NAMALWA (cell line): Measurements from ENCODE around the gene TTC33.
"Not testable (repeated sequence)": the region's sequence is repeated elsewhere in the genome, so short reads cannot be mapped to it uniquely, and the experiment has no call there.

Source experiments
- DNase-seq: peaks from one replicate; pipeline ENCODE4 v3.0.0-alpha.2; 2015; ENCODE audit warnings: low spot score

The TTC33 gene

DNA sequence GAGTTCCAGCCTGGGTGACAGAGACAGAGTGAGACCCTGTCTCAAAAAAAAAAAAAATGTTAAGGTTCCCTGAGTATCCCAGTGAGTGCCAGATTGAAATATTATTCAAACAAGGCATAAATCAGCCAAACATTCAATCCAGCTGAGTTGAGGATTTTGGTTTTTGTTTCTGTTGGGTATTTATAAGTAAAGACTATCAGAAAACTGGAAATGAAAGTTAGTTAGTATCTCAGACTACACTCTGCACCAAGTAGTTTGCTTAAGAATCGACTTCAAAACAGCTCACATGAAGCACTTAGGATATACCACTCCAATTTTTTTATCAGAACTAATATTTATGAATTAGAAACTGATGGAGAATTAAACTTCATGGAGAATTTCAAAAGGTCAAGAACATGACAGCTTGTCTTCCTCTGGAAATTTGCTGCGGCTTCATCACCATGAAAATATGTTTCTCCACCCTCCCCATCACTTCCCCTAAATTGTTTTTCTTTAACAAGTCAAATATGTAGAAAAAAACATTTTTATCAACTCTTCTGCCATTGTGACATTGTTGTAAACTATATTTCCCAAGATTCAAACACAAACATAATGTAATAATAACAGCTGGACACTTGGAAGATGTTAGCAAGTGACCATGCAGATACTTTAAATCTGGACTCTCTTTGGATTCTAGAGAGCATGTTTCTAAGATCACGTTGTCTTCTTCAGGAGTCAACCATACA lies 186.1 kb downstream of the TTC33 start:
- no peak for DNase-seq

DNA sequence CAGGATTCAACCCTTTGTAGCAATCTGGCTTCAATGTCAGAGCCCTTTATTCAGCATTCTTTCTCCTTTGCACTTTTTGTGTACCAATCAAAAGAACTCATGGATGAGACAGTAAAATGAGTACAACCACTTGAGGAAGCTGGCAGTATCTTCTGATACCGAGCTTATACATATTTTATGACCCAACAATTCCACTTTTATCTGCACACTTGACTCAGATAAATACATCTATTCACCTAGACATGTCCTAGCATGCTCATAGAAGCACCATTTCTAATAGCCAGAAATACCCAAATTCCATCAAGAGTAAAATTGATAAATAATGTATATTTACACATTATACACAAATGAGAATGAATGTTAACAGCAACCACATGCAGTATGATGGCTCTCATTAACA lies 187.2 kb downstream of the TTC33 start:
- DNase-seq, result no peak

DNA sequence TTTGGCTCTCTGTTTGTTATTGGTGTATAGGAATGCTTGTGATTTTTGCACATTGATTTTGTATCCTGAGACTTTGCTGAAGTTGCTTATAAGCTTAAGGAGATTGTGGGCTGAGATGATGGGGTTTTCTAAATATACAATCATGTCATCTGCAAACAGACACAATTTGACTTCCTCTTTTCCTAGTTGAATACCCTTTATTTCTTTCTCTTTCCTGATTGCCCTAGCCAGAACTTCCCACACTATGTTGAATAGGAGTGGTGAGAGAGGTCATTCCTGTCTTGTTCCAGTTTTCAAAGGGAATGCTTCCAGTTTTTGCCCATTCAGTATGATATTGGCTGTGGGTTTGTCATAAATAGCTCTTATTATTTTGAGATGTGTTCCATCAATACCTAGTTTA lies 192.6 kb downstream of the TTC33 start:
- not testable (repeated sequence) for DNase-seq

DNA sequence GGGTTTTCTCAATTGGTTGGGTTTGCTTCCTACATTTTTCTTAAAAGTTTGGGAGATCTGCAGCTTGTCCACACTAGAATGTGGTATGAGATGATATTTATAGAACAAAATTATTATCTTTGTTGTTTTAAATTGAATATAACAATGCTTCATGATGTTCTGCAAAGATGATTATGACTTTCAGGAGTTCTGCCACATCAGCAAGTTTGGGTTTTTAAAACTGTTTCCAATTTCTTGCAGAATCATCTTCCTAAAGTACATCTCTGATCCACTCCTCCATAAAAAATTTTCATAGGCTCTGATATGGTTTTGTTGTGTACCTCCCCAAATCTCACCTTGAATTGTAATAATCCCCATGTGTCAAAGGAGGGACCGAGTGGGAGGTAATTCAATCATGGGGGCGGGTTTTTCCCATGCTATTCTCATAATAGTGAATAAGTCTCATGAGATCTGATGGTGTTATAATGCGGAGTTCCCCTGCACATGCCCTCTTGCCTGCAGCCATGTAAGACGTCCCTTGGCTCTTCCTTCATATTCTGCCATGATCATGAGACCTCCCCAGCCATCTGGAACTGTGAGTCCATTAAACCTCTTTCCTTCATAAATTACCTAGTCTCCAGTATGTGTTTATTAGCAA lies 195.2 kb downstream of the TTC33 start:
- no peak for DNase-seq

DNA sequence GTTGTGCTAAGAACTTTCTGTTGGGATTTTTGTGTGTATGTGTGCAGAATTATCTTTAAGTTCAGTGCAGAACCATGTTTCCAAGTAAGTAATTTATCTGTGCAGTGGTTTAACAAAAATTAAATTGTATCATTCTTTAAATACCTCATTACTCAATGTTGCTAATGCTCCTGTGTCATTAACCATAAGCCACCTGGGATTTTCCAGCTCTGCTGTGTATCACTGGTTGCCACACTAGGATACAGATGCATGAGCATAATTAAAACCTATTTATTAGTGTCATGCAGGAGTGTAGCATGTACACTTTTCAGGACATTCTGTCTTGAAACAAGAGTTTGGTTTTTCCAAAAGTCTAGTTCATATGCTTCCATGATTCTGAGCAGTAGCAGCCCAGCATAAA lies 196.5 kb downstream of the TTC33 start:
- no peak for DNase-seq

DNA sequence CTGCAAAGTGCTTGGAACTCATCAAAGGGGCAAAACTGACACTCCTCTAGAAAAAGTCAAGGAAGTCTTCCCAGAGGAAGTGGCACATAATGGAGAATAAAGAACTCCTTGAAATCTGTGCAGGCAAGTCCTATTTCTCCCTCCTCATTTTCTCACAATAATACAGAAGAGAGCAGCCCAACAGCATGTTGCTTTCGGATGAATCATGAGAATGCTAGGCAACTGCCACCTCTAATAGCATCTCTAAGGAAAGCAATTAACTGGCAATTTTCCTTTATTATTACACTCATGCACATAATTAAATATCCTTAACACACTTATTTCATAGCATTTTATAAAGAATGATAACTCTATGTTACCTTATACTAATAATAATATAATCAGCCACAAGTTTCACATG lies 198.3 kb downstream of the TTC33 start:
- DNase-seq, result no peak

DNA sequence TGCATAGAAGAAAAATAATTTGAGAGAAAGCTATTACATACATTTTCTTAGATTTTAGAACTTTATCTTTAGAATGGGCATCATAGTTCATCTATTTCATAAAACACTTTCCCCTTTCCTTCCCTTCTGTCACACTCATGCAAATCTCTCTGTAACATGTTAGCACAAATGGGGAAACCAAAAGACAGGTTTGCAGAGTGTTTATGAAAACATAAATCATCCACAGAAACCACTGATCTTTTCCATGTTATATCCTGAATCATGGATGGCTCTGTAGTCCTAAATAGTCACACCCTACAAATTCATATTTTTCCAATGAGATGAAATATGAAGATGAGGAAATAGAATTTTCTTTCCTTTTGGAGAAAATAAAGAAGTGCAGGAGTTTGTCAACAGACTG lies 198.9 kb downstream of the TTC33 start:
- no peak for DNase-seq

DNA sequence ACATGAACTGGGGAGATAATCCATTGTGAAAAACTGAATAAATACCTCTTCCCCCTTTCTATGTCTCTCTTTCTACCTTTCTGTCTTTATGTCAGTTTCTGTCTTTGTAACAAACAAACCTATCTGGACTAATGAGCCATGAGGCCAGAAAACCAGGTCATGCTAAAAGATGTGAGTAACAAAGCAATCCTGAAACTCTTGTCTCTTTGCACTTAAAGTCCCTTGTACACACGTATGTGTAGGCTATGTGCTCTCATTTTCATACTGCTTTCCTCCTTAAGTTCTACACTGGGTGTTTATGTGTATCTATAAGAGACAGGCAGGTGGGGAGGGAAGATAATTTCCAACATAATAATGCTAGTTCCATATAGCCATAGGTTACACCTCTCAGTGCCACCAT lies 199.9 kb downstream of the TTC33 start:
- no peak for DNase-seq

DNA sequence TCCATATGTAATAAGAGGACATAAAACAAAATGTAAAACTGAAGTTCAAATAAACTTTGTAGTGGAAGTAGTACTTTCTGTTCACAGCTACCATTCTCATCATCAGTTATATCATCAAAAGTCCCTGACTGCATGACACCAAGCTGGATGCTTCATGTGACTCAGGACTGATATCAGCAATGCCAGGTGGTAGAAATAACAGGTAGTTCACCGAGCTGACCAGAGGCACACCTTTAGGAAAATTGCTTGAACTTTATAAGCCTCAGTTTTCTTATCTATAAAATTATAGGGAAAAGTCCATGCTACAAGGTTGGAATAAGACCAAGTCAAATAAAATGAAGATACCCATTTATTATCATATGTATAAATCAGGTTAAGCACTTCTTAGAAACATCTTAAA lies 200.9 kb downstream of the TTC33 start:
- no peak for DNase-seq

DNA sequence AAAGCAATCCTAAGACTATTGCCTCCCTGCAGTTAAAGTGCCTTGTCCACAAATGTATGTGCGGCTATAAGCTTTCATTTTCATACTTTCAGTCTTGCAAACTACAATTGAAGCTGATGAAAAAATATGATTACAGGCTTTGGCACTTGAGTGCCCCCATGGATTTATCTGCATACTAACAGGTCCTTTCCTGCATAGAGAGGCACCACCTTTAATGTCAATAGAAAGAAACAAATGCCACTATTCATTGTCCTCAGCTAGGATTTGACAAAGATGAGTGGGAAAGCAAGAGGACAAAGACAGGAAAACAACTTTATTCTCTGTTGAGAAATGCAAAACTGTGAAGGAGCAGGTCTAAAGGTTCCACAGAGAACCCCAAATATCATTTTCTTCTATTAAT lies 201.7 kb downstream of the TTC33 start:
- no peak for DNase-seq

DNA sequence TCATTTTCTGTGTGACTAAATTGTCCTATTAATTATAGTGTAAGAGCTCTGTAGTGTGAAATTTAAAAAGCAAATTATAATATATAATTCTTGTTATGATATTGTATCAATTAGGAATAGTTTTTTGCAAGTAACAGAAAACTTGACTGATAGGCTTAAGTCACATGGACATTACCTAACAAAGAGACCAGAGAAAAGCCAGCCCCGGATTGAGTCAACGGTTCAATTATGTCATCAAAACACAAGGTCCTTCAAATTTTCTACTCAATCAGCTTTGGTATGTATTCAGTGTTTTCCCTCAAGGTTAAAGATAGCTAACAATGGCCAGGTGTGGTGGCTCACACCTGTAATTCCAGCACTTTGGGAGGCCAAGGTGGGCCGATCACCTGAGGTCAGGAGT lies 202.8 kb downstream of the TTC33 start:
- DNase-seq, result no peak

DNA sequence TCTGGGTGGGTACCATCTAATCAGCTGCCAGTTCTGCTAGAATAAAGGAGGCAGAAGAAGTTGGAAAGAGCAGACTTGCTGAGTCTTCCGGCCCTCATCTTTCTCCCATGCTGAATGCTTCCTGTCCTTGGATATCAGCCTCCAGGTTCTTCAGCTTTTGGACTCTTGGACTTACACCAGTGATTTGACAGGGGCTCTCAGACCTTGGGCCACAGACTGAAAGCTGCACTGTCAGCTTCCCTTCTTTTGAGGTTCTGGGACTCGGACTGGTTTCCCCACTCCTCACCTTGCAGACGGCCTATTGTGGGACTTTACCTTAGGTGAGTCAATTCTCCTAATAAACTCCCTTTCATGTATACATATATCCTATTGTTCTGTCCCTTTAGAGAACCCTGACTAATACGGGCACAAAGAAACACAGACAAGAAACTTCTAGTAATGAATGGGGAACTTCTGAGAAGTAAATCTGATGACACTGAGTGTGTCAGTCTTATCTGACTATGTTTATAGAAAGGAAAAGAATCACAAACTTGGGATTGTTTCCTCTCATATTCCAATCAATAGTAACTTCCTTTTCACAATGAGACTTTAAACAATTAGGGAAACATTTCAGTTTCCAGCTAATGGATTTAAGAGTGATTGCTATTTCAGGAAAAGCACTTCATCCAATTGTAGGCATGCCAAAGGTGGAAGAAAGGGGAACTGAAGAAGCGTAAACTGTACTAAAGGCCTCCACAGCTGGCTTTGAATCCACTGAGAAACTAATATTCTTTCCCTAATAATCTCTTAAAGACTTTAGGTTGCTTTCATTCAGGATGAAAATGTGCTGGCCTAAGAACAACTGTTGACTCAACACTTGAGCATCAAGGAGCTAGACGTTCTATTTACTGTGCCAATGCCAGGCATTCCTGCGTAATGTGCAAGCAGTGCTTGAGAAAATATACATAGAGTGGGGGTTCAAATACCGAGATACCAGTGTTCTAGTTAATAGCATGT lies 204.0 kb downstream of the TTC33 start:
- no peak for DNase-seq

DNA sequence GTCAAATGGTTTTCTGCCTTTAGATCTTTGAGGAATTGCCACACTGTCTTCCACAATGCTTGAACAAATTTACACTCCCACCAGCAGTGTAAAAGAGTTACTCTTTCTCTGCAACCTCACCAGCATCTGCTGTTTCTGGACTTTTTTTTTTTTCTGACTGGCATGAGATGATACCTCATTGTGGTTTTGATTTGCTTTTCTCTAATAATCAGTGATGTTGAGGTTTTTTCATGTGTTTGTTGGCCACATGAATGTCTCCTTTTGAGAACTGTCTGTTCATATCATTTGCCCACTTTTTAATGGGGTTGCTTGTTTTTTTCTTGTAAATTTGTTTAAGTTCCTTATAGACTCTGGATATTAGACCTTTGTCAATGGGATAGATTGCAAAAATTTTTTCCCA lies 205.3 kb downstream of the TTC33 start:
- no peak for DNase-seq

DNA sequence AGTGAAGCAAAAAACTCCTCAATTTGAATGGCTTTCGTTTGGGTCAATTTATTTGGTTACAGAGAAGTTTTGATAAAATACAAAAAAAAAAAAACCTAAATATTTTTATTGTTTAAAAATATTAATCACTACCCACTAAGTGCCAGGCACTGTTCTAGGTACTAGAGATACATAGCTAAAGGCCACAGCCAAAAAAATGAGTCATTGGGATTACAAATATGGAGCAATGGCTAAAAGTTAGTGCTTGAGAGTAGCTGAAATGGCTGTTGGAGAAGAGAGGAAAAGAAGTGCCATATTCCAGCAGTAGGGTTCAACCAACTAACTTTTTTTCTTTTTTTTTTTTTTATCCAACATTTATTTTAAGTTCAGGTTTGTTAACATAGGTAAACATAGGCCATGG lies 206.1 kb downstream of the TTC33 start:
- DNase-seq, result no peak

DNA sequence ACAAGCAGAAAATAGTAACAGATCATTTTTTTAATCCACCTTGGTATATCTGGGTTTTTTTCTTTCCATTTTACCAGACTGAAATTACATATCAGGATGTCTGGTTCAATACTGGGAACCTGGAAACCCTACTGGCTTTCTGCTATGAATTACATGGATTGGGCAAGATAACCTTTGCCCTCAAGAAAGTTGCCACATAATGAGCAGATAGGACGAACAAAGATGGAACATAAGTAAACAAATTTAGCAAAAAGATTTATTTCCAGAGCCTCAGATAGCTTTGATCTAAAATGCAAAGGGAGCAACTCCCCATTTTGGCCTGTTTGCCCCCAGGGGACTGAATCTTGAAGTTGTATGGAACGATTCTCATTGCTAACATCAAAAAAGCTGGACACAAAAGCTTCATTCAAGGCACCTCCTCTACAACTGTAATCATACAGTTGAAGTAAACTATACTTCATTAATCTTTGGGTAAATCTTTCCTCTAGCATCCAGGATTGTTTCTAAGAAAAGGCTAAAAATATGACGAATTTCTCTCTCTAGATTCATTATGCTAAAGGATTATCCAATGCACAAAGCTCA lies 207.7 kb downstream of the TTC33 start:
- DNase-seq, result no peak

DNA sequence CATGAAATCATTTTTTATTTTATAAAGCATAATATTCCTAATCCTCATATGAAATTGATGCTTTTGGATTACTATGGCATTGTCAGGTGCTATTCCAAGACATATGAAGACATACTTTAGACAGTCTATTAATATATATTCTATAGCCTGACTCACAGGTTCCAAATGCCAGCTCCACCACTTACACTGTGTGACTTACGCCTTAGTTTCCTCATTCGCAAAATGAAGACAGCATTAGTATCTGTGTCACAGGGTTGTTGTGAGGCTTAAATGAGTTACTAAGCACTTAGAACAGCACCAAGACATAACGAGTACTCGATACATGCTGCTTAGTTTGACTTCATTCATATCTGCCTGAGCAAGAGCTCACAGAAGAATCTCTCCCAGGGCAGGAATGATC lies 208.2 kb downstream of the TTC33 start:
- no peak for DNase-seq

DNA sequence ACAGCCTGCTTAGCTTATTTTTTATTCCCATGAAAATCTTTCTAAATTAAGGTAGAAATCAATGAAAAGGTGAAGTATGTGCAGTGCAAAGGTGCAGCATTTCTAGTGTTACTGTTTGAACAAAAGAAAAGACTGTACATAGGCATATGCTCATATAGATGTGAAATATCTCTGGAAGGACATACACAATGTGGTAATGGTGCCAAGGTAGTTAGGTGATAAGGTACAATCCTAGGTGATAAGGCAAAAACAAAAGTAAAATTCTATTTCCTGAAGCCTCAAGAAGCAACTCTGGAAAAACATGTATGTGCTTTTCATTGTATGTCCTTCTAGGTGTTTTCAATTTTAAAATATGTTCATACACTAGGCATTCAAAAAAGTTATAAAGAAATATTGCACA lies 215.5 kb downstream of the TTC33 start:
- no peak for DNase-seq

DNA sequence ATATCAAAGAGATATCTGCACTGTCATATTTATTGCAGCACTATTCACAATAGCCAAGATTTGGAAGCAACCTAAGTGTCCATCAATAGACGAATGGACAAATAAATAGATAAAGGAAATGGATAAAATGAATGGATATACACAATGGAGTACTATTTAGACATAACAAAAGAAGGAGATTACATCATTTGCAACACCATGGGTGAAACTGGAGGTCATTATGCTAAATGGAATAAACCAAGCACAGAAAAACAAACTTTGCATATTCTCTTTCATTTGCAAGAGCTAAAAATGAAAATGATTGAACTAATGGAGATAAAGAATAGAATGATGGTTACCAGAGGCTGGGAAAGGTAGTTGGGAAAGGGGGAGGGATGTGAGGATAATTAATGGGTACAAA lies 231.1 kb downstream of the TTC33 start:
- DNase-seq, result no peak

DNA sequence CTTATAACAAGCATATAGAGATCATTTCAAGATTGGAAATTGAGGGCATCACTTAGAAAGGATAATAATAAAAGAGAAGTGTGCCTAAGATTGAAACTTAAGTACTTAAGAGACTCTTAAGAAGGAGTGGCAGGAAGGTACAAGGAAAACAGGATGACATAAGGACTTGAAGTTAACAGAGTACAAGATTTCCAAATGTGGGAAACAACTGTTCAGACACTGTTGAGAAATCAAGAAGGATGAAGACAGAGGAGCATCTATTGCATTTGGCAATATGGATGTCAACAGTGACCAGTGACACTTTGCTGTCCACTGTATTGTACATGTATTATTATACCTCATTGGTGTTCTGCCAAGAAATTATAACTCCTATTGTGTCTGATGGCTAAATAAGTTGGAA lies 233.8 kb downstream of the TTC33 start:
- DNase-seq, result no peak

DNA sequence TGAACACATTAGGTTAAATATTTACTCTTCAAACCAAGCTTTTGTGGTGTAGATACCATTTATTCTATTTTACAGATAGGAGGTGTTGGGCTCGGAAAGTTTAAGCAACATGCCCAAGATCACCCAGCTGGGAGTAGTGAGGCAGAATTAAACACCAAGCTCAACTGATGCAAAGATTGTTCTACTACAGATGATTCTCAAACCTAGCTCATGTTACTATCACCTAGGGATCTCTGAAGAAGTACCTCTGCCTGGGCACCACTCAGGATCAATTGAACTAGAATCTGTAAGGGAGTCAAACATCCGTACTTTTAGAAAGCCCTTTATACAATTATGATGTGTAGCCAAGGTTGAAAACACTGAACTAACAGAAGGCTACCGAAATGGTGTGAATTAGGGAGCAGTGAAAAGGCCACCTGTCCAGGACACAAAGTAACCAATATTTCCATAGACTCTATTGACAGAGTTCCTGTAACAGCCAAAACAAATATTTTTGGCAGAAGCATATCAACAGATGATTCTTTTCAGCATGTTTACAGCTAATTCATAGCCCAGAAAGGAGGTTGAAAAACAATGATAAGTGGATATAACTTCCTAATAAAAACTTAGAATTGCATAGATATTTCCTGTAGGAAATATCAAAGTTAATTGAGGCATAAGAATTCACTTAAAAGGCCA lies 234.5 kb downstream of the TTC33 start:
- no peak for DNase-seq

DNA sequence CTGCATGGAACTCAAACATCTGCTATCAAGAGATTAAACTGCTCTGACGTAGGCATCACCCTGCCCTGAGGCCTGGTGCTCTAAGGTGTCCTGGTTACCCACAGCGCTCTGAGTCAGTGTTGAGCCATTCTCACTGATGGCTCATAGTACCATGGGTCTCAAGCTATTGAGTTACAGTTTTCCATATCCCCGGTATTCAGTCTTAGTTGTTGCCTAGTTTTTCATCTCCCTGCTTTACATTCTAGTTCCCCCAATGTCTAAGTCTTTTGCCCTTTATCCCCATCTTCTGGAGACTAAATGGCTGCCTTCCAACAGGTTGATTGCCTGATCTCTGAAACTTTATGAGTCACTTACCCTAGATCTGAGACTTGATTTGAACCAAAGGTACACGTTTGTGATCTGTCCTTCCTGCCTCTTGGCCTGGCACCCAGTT lies 237.3 kb downstream of the TTC33 start:
- no peak for DNase-seq

DNA sequence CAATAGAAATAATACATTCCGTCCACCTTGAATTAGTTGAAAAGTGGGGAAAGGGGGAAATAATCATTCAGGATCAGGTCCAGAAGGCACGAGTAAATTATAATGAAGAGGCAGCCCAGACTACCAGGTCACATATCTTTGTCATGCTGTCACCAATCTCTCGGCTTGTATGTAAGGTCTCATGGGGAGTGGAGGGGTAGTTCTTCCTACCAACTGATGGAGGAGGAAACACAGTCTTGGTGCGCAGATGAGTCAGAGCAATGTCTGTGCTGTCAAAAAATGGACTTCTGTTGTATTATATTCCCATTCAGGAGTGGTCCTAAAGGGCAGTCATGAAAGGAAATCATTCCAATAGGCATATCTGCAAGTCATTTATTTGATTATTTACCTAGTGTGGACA lies 240.3 kb downstream of the TTC33 start:
- no peak for DNase-seq
